Spleen (tissue), 11 donors: ENCODE results near the gene PLCB4. TPM values are rescaled to one million over a fixed set of nuclear protein-coding genes. Genes with fewer than 3 reads are reported as not detected.

Experiments used
- DNase-seq: peaks from one replicate; pipeline ENCODE4 v3.0.0-alpha.2; 2020
- H3K27ac ChIP-seq, 8 donors: fragments of 200-600 bp; sonication (generic) in 7 of 8; 1 replicate in 4 of 8; 2 replicates in 4 of 8; pipeline versions ENCODE4 v1.5.0 to v1.8.0; 2016 to 2021; ENCODE audit warnings: inconsistent platforms in 4 of 8, mild to moderate bottlenecking in 4 of 8, moderate library complexity in 1 of 8
- H3K27me3 ChIP-seq, 7 donors: fragments of 200-600 bp; sonication (generic) in 6 of 7; replicated peaks in 1 of 7; 1 replicate in 4 of 7; 2 replicates in 3 of 7; pipeline versions ENCODE4 v1.5.0 to v1.8.0; 2016 to 2021; ENCODE audit warnings: inconsistent platforms in 3 of 7, mild to moderate bottlenecking in 1 of 7
- H3K36me3 ChIP-seq, 6 donors: fragments of 200-600 bp; sonication (generic) in 5 of 6; 1 replicate in 4 of 6; 2 replicates in 2 of 6; pipeline versions ENCODE4 v1.5.0 to v1.8.0; 2016 to 2021; ENCODE audit warnings: inconsistent platforms in 2 of 6
- H3K4me1 ChIP-seq, 6 donors: fragments of 200-600 bp; sonication (generic) in 5 of 6; 1 replicate in 3 of 6; 2 replicates in 3 of 6; pipeline versions ENCODE4 v1.5.0 to v1.8.0; 2016 to 2021; ENCODE audit warnings: inconsistent platforms in 3 of 6
- H3K4me3 ChIP-seq, 8 donors: fragments of 200-600 bp; sonication (generic) in 7 of 8; 1 replicate in 4 of 8; 2 replicates in 4 of 8; pipeline versions ENCODE4 v1.5.0 to v1.8.0; 2016 to 2021; ENCODE audit warnings: inconsistent platforms in 4 of 8, mild to moderate bottlenecking in 4 of 8, moderate library complexity in 2 of 8
- H3K9me3 ChIP-seq, 8 donors: fragments of 200-600 bp; sonication (generic) in 7 of 8; 1 replicate in 4 of 8; 2 replicates in 4 of 8; pipeline versions ENCODE4 v1.5.0 to v1.8.0; 2016 to 2021; ENCODE audit warnings: inconsistent platforms in 4 of 8
- POLR2A ChIP-seq, 3 donors: fragments of 450-650 bp; IDR thresholded peaks; one replicate each; pipeline ENCODE4 v1.5.1; 2017; ENCODE audit warnings: antibody characterized with exemption in 3 of 3, mild to moderate bottlenecking in 1 of 3
- POLR2AphosphoS5 ChIP-seq, 3 donors: sonication (generic); formaldehyde crosslinking; IDR thresholded peaks; one replicate each; pipeline ENCODE4 v1.5.1; 2017; ENCODE audit warnings: antibody characterized with exemption in 3 of 3
- WGBS, 5 donors: extraction: QIAGEN DNeasy Blood & Tissue Kit in 3 of 5; methylation state at CpG; one replicate each; pipeline versions ENCODE4 v1.1.5 to v1.1.7; 2013 to 2018; 5-methylcytosine and 5-hydroxymethylcytosine counted together
- intact Hi-C: fragments of 100-400 bp; cut with DNase I; formaldehyde crosslinking; loops from one replicate; pipeline ENCODE4 v1.15.0; 2023; ENCODE audit warnings: low total_unique reads
- polyA plus RNA-seq, 3 donors: library from polyadenylated mRNA; stranded (reverse); fragments of 200-250 nt; gene quantifications; one replicate each; pipeline ENCODE4 v1.2.1, GENCODE V29; 2013
- total RNA-seq, 7 donors: library from RNA; depleted of rRNA in 3 of 7; stranded (reverse); fragments of >200 nt in 3 of 7; fragmentation: NEBNext Ultra II Directional in 4 of 7; extraction: Animal tissue kit (Norgen Biotek cat#: 25700) in 4 of 7; gene quantifications; one replicate each; pipeline versions ENCODE4 v1.1.0 to v1.2.1, GENCODE V29; 2016 to 2021
- TF ChIP-seq, protein P1 (sequence below), 11 experiments: fragments of 200-600 bp in 7 of 11; fragments of 450-650 bp in 4 of 11; sonication (generic) in 4 of 11; IDR thresholded peaks in 8 of 11; conservative IDR thresholded peaks in 3 of 11; 1 replicate in 7 of 11; 2 replicates in 4 of 11; pipeline versions ENCODE4 v1.4.0 to v1.8.0; 2016 to 2021; ENCODE audit warnings: antibody characterized with exemption in 11 of 11, inconsistent platforms in 4 of 11, mild to moderate bottlenecking in 1 of 11
- donor health status: healthy with polysubstance abuse.
- donor health status: DM: no; HTN: no; CAD: no; lungs with moderate emphysema.
- donor health status: DM: no; HTN: no; CAD: no.
- donor health status: Bipolar disorder and iron deficiency.
- donor health status: healthy.
- donor health status: DM: no; HTN: no; CAD: no.
- donor health status: DM: yes; HTN: yes; CAD: no.

PLCB4 gene
- total and polyA plus RNA-seq, 10 donors: 0.43 to 4.9 (median 1.6) TPM

- no peaks in the 10 kb centered on the region for H3K9me3 ChIP-seq
- 68 to 80% (median 71%) methylated on average over 1 of the region's 1 CpG for WGBS, 5 donors
- H3K4me3 ChIP-seq: no peak overlapping the region
- peaks cover 0 to 15% (median 0%) of the 10 kb centered on the region in 7 donors for H3K27me3 ChIP-seq
- no peak overlapping the region for H3K27ac ChIP-seq
- intact Hi-C loops: no loop called here
- no peaks in the 10 kb centered on the region for H3K36me3 ChIP-seq
- TF ChIP-seq POLR2A (IDR thresholded peaks at IDR 0.05): no peak
- TF ChIP-seq, protein P1, sequence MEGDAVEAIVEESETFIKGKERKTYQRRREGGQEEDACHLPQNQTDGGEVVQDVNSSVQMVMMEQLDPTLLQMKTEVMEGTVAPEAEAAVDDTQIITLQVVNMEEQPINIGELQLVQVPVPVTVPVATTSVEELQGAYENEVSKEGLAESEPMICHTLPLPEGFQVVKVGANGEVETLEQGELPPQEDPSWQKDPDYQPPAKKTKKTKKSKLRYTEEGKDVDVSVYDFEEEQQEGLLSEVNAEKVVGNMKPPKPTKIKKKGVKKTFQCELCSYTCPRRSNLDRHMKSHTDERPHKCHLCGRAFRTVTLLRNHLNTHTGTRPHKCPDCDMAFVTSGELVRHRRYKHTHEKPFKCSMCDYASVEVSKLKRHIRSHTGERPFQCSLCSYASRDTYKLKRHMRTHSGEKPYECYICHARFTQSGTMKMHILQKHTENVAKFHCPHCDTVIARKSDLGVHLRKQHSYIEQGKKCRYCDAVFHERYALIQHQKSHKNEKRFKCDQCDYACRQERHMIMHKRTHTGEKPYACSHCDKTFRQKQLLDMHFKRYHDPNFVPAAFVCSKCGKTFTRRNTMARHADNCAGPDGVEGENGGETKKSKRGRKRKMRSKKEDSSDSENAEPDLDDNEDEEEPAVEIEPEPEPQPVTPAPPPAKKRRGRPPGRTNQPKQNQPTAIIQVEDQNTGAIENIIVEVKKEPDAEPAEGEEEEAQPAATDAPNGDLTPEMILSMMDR (IDR thresholded peaks at IDR 0.05 in 8 of 11, conservative IDR thresholded peaks at IDR 0.05 in 3 of 11): no peak
- no peak for TF ChIP-seq POLR2AphosphoS5 (IDR thresholded peaks at IDR 0.05)
- peaks cover 0 to 13% (median 0%) of the 10 kb centered on the region in 6 donors for H3K4me1 ChIP-seq
- DNase-seq: no peak
Observed at GRCh38 chr20:9281803-9282202, 212.9 kb downstream of the PLCB4 start.

DNA sequence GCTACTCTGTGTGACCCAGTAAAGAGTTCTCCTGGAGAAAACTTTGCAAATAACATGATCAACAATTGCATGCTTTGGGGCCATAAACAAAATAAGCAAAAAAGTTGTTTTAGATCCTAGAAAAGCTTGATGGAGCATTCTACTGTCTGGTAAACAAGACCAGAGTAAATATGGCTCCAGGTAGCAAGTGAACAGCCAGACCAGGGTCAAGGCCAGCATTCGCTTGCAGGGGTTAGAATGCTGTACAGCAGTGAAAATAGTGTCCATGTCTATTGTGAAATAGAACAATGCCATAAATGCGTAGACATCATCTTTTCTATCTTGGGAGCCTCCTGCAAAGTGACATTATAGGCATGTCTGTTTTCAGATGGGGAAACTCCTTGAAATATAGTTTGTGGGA is 216.7 kb downstream of the PLCB4 start:
- Histone ChIP-seq H3K4me3 (no peak overlapping the region), H3K36me3 (no peaks in the 10 kb centered on the region), H3K9me3 (no peaks in the 10 kb centered on the region), H3K4me1 (peaks cover 0 to under 1% (median 0%) of the 10 kb centered on the region in 6 donors), H3K27ac (no peak overlapping the region), H3K27me3 (no peaks in the 10 kb centered on the region)
- intact Hi-C loops: no loop called here
- DNase-seq: no peak
- 75 to 92% (median 87%) methylated on average over 2 of the region's 2 CpGs for WGBS, 5 donors
- no peak for TF ChIP-seq POLR2AphosphoS5 (IDR thresholded peaks at IDR 0.05)
- TF ChIP-seq POLR2A (IDR thresholded peaks at IDR 0.05): no peak

DNA sequence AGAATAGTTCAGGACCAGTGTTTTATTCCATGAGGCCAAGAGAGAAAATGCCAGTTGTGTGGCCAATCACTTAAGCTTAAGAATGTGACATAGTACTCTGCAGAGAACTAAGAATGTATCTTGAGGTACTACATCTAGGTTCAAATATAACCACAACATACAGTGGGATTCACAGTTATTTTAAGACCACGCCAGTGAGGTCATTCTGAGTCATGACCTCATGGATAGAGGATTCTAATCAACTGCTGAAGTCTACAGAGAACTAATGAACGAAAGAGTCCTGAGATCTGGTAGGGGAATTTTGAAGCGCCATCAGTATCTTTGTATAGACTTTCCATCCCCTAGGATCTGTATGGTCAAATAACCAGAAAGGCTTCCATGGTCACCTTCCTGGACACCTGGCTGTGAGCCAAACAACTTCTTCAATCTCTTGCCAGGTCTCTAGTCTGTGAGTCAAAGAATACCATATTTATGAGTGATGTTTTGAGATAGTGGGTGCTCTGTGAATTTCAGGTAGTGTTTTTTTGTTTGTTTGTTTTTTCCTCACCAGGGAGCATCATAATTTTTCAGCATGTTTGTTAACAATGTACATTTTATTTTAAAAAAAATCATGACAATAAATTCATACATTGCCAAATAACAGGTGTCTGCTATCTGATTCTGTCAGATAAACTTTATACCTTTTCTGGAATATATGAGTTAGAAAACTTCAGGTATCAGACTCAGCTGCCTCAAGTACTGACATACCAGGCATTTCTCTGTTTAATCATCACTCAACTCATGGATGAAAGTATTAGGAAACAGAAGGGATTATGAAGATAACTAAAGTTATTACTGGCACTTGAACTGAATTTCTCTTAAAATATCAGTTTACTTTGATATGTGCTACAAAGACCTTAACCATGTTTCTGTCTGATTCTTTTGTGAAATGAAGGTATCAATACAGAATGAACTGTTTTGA is 217.9 kb downstream of the PLCB4 start:
- DNase-seq: no peak
- no peaks in the 10 kb centered on the region for H3K4me1 ChIP-seq
- H3K4me3 ChIP-seq: no peak overlapping the region
- no peaks in the 10 kb centered on the region for H3K36me3 ChIP-seq
- no peak for TF ChIP-seq POLR2AphosphoS5 (IDR thresholded peaks at IDR 0.05)
- TF ChIP-seq, protein P1 (IDR thresholded peaks at IDR 0.05 in 8 of 11, conservative IDR thresholded peaks at IDR 0.05 in 3 of 11): no peak
- TF ChIP-seq POLR2A (IDR thresholded peaks at IDR 0.05): no peak
- no peaks in the 10 kb centered on the region for H3K9me3 ChIP-seq
- no peak overlapping the region for H3K27ac ChIP-seq
- no peaks in the 10 kb centered on the region for H3K27me3 ChIP-seq
- WGBS, 5 donors: 88 to 97% (median 90%) methylated on average over 3 of the region's 3 CpGs
- intact Hi-C loops: no loop called here

- H3K36me3 ChIP-seq: no peaks in the 10 kb centered on the region
- no peak overlapping the region for H3K4me3 ChIP-seq
- 89 to 100% (median 97%) methylated on average over 1 of the region's 1 CpG for WGBS, 5 donors
- TF ChIP-seq, protein P1 (IDR thresholded peaks at IDR 0.05 in 8 of 11, conservative IDR thresholded peaks at IDR 0.05 in 3 of 11): no peak
- TF ChIP-seq POLR2A (IDR thresholded peaks at IDR 0.05) (no peak), POLR2AphosphoS5 (IDR thresholded peaks at IDR 0.05) (no peak)
- intact Hi-C loops: no loop called here
- H3K27me3 ChIP-seq: no peaks in the 10 kb centered on the region
- H3K9me3 ChIP-seq: no peaks in the 10 kb centered on the region
- DNase-seq: no peak
- no peaks in the 10 kb centered on the region for H3K4me1 ChIP-seq
- no peak overlapping the region for H3K27ac ChIP-seq
Observed at GRCh38 chr20:9287826-9288225, 218.9 kb downstream of the PLCB4 start.
